Measurements from ENCODE around the gene MAST2.
"Not testable (repeated sequence)": the region's sequence is repeated elsewhere in the genome, so short reads cannot be mapped to it uniquely, and the experiment has no call there.

Gene MAST2

DNA sequence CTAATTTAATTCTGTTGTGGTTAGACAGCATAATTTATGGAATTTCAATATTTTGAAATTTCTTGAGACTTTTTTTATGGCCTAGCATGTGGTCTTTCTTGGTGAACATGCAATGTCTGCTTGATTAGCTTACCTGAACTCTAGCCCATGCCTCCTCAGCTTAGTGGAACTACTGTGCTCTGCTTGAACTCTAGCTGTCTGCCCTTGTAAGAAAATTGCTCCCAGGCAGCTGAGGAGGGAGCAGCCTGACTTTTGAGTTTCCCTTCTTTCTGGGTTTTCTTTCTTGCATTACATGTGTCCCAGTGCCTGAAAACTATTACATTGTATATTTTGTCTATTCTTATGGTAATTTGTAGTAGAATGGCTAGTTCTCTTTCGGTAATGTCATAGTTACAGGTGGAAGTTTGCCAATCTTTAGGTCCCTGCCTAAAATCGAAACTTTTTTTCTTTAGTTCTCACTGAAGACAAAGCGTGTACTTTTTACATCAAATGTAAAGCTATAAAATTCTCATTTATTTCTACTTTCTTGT lies 105.3 kb downstream of the MAST2 start:
- no peak for DNase-seq

DNA sequence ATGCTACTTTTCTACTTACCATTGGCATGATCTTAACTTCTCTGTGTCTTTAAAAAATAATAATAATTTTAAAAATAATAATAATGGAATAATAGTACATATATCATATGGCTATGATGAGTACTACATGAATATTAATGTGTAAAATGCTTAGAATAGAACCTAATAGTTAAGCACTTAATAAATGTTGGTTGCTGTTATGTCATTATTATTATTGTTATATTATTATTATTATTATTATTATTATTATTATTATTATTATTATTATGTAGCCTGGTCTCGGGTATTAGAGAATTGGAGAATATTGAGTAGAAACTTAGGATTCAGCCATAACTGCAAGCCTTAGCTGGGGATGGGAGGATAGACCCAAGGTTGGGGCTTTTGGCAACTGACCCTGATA lies 108.2 kb downstream of the MAST2 start:
- no peak for DNase-seq

DNA sequence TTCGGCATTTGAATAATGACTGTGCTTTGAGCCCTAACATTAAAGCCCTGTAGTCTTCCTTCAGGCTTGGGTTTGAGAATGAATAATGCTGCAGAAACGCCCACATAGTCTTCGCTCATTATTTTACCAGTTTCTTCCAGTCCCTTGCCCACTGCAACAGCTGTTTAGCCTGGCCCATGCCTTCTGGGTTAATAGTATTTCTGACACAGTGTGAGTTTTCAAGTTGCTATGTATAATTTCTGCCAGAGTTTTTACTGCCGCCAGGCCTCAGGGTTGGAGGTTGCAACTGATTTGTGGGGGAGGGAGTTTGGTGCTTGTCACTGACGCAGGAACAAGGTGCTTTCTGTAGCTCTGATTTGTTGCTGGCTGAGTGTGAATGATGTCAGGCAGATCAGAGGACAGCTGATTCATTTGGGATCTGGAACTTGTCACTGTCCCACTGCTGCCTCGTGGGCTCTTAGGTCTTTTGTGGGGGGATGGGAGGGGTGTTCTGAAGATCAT lies 109.8 kb downstream of the MAST2 start:
- DNase-seq, result no peak

- DNase-seq, result no peak
Observed at GRCh38 chr1:45913731-45914501, 110.5 kb downstream of the MAST2 start.

DNA sequence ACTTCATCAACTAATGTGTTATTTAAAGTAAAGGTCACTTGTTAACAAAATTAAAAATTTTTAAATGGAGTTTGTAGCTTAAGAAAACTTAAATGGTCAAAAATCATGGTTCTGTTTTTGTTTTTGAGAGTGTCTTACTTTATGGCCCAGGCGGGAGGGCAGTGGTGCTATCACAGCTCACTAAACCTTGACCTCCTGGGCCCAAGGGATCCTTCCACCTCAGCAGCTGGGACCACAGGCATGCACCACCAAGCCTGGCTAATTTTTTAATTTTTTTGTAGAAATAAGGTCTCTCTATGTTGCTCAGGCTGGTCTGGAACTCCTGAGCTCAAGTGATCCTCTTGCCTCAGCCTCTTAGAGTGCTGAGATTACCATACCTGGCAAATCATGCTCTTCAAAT lies 111.4 kb downstream of the MAST2 start:
- no peak for DNase-seq

DNA sequence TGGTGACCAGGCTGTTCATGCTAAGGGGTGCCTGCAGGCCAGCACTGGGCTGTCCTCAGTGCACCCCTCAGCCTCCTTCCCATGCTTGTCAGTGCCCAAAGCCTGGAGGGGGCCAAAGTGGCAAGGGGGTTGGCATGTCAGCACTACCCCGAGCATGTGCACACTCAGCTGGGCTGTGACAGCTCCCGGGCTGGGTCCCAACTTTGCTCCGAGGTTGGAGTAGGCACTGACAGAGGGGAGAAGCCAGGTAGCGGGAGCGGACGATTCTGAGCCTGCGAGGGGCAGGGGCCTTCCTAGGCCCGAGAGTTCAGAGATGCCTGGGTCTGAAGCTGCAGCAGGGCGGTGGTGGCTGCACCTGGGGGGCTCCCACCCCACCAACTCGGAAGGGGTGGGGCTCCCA lies 119.0 kb downstream of the MAST2 start:
- no peak for DNase-seq

DNA sequence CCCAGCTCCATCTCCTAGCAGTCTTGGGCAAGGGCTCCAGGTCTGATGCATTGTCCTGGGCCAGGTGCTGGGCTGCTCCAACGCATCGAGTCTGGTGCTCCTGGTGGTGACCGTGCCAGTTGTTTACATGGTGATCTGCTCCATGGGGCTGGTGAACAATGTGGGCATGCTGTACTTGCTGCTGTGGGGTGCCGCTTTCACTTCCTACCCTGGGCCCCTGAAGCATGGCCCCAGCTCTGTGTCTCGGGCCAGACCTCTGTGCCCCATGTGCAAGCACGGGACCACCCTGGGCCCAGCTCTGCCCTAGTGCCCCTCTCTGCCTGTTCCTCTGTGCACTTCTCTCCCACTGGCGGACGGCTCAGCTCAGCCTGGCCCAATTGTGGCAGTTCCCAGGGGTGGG lies 119.4 kb downstream of the MAST2 start:
- no peak for DNase-seq

DNA sequence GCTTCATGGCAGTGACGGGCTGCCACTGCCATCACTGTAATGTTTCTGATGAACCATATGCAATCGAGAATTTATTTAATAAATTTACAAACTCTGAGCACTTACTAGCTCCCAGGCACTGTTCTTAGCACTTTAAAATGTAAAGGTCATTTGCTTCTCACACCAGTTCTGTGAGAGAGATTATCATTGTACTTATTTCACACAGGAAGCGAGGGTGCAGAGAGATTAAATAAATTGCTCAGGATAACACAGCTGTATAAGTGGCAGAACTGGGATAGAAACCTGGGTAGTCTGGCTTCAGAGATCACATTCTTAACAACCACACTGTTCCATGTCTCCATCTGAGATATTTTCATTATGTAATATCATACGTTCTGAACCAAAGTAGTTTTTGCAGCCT lies 119.9 kb downstream of the MAST2 start:
- DNase-seq, result no peak

DNA sequence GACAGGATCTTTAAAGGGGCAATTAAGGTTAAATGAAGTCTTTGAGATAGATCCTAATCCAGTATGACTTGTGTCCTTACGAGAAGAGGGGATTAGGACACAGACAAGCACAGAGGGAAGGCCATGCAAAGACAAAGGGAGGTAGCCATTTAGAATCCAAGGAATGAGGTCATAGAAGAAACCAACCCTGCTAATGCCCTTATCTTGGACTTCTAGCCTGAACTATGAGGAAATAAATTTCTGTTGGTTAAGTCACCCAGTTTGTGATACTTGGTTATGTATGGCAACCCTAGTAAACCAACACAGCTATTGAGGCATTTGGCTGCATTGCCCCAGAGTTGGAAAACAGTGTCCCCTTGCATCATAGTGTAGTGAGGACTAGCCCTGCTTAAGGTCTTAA lies 121.3 kb downstream of the MAST2 start:
- DNase-seq, result no peak

GRCh38 chr1:45925728-45926287 lies 122.4 kb downstream of the MAST2 start:
- DNase-seq, result no peak

DNA sequence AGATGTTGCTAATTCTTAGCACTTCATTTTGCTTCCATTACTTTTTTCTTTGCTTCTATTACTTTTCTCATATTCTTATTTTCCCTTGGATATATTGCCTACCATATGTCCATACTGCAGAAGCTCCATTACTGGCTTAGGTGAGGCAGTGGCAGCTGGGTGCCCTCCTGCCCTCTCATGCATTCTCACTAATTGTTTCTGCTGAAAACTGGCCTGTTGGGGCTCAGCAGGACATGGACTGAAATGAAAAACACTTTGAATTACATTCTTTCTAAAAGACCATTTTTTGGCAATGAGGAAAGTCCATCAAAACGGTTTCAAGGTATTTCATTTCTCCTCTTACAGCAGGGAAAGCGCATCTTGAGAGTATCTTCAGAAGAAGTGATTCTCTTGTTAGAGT lies 122.9 kb downstream of the MAST2 start:
- DNase-seq, result no peak

- DNase-seq, result not testable (repeated sequence)
Observed at GRCh38 chr1:45927231-45927915, 124.0 kb downstream of the MAST2 start.

GRCh38 chr1:45928486-45929205 lies 125.2 kb downstream of the MAST2 start:
- DNase-seq, result no peak

DNA sequence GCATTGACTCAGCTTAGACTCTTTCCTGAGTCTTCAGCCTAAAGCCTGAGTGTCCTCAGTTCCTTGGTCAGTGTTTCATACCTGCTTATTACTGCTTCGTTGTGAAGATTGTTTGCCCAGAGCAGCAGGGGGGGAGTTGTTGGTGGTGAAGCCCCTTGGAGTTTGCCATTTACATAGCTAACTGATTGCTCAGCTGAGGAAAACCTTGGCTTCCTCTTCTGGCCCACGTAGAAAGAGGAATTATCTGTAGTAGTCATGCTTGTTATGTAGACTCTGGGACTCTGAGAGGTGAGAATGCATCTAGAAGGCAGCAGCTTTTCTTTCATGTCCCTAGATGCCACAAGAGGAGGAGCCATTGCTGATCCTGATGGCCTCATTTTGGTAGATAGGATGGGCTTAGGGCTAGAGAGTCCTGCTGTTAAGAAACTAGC lies 125.9 kb downstream of the MAST2 start:
- DNase-seq, result no peak

DNA sequence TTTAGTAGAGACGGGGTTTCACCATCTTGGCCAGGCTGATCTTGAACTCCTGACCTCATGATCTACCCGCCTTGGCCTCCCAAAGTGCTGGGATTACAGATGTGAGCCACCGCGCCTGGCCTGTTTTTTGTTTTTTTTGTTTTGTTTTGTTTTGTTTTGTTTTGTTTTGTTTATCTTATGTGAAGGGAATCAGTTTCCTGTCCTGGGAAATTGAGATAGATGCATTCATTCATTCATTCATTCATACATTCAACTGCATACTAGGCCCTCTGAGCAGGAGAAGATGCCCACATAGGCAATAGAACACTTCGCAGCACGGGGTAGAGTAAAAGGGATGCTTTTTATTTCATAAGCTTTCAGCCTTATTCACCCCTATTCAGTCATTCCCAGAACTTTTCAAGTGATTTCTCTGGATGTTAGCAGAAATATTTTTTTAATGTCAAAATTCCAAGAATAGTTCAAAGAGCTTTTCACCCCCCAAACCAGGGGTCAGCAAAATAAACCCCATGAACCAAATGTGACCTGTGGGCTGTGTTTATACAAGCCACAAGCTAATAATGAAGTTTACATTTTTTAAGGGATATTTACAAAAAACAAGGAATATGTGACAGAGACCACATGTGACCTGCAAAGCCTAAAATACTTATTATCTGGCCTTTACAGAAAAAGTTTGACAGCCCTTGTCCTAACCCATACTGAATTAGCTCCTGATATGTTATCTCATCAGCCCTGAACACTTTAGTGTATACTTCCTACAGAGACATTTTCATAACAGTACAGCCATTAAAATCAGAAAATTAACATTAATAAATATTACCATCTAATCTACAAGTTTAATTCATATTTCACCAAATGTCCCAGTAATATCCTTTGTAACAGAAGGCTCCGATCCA lies 127.1 kb downstream of the MAST2 start:
- DNase-seq, result no peak

- not testable (repeated sequence) for DNase-seq
Observed at GRCh38 chr1:45932205-45932604, 128.8 kb downstream of the MAST2 start.

- DNase-seq, result no peak
Observed at GRCh38 chr1:45934947-45935346, 131.5 kb downstream of the MAST2 start.

GRCh38 chr1:45938029-45938428 lies 134.6 kb downstream of the MAST2 start:
- DNase-seq, result no peak

DNA sequence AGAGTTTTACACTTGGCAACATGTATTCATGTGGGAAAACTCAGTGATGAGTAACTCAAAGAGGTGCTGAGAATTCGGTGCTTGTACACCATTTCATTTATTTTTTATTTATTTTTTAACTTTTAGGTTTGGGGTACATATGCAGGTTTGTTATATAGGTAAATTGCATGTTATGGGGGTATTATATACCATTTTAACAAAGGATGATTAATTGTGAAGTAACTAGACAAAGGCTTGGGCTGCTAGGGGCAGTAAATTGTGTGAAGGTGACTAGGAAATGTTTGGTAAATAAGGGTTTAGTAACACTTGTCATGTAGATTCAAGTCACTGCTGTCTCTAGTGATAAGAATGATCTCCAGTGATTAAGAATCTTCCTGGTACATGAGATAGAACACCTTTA lies 139.0 kb downstream of the MAST2 start:
- no peak for DNase-seq

DNA sequence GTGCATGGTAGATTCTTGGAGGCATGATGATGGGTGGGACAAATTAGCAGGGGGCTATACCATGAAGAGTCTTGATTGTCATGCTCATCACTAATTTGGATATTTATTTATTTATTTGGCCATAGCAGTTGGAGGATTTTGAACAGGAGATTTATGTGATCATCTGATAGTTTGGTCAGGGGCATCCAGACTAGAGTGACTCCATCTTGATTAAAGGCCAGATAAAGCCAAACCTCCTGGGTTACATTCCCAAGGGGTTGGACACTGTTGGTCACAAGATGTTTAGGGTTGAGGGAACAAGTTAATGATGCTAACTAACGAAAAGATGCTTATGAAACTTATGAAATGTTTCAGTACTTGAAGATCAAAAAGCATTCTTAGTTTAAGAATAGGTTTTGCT lies 139.8 kb downstream of the MAST2 start:
- DNase-seq, result no peak

DNA sequence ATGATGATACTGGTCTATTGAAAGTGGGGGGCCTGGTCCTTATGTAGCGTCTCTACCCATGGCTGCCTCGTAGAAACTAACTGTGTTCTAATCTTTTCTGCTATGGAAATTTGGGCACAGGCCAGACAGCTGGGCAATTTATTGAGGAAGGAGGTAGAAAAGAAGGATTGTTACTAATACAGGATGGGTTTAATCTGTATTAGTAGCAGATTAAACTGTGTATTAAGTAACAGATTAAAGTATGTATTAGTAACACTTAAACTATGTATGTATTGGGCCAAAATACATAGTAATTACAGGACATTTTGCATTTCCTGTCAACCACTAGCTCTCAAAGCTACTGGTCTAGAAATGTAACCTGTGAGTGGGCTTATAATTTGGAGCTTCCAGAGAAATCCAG lies 142.0 kb downstream of the MAST2 start:
- no peak for DNase-seq

DNA sequence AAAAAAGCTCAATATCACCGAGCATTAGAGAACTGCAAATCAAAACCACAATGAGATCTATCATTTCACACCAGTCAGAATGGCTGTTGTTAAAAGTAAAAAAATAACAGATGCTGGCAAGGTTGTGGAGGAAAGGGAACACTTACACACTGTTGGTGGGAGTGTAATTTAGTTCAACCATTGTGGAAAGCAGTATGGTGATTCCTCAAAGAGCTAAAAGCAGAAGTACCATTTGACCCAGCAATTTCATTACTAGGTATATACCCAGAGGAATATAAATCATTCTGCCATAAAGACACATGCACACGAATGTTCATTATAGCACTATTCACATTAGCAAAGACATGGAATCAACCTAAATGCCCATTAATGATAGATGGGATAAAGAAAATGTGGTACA lies 146.1 kb downstream of the MAST2 start:
- not testable (repeated sequence) for DNase-seq

All from activated CD4-positive, alpha-beta T cell treated with anti-CD3 and anti-CD28 coated beads, Interleukin-2, amount 50 U/mL, for 4 hours (primary cell).